HG03575 (cell line): ENCODE measurements around the gene HBG1.

Source experiments
- ATAC-seq: cut with Tn5 transposase; IDR thresholded peaks from one replicate; pipeline ENCODE4 v1.9.1; 2021; ENCODE audit not compliant: unreplicated experiment, insufficient number of reproducible peaks, low FRiP score; ENCODE audit errors: extremely low read depth

The HBG1 gene

DNA sequence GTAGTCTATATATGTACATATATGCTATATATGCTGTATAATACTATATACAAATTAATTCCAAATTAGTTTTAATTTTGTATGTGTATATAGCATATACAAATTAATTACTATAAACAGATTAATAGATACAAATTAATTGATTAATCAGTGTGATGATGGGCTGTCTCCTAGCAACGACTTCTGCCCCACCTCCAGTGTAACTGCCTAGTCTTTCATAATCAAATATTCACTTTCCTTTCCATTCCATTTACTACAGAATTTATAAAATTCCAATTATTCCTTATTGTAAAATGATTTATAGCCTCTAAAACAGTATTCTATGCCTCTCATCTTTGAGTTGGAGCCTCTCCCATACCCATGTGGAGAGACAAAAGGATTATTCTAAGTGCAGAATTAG, 16.4 kb downstream of the HBG1 start:
- no peak for ATAC-seq

DNA sequence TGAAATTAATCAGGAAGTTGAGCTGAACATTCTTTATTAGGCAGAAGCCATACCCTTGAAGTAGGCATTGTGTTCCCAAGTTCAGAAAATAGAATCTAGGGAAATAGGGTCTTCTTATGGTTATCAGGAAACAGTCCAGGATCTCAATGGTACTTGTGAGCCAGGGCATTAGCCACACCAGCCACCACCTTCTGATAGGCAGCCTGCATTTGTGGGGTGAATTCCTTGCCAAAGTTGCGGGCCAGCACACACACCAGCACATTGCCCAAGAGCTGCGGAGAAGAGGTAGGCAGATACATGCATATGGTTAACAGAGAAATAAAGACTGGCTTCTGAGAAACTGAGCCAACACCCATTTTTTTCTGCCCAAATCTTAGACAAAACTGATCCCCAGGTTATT, 16.8 kb downstream of the HBG1 start:
- no peak for ATAC-seq

DNA sequence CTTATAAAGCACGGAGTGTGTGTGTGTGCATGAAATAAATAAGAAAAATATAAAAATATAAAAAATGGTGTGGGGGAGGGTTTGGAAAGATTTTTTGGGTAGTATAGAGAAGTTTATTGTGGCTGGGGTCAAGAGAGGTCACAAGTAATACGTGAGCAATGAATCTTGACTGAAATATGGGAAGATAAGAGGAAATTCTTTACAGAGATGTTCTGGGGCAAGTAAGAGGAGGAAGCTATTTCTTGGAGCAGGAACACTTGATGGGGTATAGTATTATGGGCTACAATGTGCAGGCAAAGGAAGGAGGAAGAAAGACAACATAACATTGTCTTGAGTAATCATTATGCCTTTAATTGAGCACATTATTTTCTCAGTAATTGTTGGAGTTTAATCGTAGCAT, 17.5 kb downstream of the HBG1 start:
- no peak for ATAC-seq

DNA sequence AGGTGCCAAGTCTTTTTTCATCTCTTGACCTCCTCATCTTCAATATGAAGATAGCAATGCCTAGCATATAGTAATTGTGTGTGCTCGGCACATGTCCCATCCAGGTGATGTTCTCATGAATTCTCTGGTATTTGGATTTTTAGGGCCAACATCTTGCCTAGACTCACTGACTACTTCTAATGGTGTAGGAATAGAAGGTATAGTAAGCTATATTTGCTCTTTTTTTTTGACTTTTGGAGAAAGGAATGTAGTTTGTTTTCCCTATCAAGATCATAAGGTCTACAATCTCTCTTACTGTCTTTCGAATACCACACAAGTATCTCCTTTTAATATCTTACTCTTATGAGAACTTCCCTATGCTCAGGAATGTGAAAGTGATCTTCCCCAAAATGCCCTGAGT, 18.5 kb downstream of the HBG1 start:
- ATAC-seq: no peak

DNA sequence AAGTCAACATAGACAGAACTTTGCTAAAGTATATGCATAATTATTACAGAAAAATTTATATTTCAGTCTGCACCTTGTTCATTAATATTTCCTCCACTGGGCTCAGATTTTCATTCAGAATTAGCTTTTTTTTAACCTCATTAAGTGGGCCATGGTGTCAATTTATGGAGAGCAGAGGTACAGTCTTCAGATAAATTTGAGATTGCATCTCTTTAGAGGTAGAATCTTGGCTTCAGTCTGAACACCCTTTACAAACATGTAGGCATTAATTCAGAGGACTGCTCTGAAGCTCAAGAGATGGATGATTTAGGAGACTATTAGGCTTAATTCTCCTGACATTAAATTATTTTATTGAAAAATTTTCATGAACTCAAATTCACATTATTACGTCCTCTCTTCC, 19.4 kb downstream of the HBG1 start:
- ATAC-seq: no peak

DNA sequence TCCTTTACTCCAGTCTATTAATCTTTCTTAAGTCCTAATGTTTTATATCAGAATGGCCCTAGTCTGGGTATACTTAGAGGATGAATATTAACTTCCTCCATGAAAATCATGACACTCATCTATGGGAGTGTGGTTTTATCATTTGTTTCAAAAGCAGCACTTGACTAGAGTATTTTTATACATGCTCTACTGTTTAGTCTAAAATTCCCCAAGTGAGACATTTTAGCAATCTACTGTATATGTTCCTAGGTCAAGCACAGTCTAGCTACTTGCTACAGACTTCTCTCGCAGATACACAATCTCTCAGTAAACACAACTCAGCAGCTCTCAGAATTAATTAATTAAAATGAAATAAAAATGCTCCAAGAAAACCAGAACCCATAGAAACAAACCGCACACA, 19.9 kb downstream of the HBG1 start:
- ATAC-seq: no peak

DNA sequence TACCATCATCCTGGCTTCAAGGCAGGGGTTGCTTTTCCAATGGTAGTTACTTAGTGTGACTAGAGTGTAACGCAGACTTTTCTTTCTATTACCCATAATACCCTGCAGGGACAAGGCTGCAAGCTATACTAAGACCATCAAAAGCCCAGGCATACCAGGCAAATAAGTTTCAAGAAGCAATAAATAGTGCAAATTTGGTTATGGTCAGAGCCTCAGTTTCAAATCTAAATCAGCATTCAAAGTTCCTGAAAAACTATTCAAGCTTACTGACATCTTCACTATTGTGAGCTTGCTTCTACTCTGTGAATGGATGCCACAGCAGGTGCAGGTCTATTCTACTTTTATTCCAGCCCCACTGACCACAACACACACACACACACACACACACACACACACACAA, 20.3 kb downstream of the HBG1 start:
- no peak for ATAC-seq

DNA sequence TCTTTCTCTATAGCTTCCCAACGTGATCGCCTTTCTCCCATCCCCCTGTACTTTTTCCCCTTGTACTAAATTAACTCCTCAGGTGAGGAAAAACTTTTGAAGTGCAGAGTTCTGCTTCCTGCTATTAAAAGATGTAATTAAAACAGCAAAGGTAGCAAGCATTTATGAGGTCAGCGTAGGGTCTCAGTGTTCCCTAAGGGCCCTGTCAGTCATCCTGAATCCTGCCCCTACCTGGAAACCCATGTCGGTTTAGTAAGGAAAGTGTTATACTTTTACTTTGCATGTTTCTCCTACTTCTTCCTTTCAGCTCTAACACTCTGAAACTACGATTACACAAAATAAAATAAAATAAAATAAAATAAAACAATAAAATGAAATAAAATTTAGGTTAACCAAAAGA, 21.5 kb downstream of the HBG1 start:
- no peak for ATAC-seq

DNA sequence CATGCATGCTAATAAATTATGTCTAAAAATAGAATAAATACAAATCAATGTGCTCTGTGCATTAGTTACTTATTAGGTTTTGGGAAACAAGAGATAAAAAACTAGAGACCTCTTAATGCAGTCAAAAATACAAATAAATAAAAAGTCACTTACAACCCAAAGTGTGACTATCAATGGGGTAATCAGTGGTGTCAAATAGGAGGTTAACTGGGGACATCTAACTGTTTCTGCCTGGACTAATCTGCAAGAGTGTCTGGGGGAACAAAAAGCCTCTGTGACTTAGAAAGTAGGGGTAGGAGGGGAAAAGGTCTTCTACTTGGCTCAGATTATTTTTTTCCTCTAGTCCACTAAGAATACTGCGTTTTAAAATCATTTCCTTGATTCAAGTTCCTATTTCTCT, 22.0 kb downstream of the HBG1 start:
- no peak for ATAC-seq

DNA sequence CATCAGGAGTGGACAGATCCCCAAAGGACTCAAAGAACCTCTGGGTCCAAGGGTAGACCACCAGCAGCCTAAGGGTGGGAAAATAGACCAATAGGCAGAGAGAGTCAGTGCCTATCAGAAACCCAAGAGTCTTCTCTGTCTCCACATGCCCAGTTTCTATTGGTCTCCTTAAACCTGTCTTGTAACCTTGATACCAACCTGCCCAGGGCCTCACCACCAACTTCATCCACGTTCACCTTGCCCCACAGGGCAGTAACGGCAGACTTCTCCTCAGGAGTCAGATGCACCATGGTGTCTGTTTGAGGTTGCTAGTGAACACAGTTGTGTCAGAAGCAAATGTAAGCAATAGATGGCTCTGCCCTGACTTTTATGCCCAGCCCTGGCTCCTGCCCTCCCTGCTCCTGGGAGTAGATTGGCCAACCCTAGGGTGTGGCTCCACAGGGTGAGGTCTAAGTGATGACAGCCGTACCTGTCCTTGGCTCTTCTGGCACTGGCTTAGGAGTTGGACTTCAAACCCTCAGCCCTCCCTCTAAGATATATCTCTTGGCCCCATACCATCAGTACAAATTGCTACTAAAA, 22.8 kb downstream of the HBG1 start, which contains the start of gene HBB:
Gene HBB (minus strand): TSS at position 340 of the 579 bp plus-strand sequence. CDS start 50 bp downstream, at position 290.
- no peak for ATAC-seq

DNA sequence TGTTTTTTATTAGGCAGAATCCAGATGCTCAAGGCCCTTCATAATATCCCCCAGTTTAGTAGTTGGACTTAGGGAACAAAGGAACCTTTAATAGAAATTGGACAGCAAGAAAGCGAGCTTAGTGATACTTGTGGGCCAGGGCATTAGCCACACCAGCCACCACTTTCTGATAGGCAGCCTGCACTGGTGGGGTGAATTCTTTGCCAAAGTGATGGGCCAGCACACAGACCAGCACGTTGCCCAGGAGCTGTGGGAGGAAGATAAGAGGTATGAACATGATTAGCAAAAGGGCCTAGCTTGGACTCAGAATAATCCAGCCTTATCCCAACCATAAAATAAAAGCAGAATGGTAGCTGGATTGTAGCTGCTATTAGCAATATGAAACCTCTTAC, 24.2 kb downstream of the HBG1 start:
- ATAC-seq: no peak

DNA sequence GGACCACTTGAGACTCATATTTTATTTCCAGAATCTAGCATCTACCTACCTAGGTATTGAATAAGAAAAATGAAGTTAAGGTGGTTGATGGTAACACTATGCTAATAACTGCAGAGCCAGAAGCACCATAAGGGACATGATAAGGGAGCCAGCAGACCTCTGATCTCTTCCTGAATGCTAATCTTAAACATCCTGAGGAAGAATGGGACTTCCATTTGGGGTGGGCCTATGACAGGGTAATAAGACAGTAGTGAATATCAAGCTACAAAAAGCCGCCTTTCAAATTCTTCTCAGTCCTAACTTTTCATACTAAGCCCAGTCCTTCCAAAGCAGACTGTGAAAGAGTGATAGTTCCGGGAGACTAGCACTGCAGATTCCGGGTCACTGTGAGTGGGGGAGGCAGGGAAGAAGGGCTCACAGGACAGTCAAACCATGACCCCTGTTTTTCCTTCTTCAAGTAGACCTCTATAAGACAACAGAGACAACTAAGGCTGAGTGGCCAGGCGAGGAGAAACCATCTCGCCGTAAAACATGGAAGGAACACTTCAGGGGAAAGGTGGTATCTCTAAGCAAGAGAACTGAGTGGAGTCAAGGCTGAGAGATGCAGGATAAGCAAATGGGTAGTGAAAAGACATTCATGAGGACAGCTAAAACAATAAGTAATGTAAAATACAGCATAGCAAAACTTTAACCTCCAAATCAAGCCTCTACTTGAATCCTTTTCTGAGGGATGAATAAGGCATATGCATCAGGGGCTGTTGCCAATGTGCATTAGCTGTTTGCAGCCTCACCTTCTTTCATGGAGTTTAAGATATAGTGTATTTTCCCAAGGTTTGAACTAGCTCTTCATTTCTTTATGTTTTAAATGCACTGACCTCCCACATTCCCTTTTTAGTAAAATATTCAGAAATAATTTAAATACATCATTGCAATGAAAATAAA, 24.8 kb downstream of the HBG1 start:
- ATAC-seq: no peak

DNA sequence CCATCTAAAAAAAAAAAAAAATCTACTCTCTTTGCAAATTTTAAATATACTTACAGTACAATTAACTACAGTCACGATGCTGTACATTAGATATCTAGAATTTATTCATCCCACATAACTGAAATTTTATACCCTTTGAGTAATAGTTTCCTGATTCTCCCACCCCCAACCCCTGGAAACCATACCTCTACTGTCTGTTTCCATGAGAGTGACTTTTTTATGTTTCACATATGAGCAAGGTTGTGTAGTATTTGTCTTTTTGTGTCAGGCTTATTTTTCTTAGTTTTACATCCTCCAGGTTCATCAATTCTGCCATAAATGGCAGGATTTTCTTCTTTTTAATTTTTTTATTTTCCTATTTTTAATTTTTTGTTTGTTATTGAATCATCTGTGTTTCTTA, 26.0 kb downstream of the HBG1 start:
- ATAC-seq: no peak

DNA sequence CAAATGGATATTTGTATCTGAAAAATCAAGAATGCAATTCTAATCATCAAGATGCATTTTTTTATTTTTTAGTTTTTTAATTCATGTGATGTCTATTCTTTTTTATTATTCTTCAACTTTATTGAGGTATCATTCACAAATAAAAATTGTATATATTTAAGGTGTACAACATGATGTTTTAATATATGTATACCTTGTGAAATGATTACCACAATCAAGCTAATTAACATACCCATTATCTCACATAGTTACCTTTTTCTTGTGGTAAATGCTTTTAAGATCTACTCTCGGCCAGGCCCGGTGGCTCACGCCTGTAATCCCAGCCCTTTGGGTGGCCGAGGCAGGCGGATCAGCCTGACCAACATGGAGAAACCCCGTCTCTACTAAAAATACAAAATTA, 26.5 kb downstream of the HBG1 start:
- no peak for ATAC-seq

DNA sequence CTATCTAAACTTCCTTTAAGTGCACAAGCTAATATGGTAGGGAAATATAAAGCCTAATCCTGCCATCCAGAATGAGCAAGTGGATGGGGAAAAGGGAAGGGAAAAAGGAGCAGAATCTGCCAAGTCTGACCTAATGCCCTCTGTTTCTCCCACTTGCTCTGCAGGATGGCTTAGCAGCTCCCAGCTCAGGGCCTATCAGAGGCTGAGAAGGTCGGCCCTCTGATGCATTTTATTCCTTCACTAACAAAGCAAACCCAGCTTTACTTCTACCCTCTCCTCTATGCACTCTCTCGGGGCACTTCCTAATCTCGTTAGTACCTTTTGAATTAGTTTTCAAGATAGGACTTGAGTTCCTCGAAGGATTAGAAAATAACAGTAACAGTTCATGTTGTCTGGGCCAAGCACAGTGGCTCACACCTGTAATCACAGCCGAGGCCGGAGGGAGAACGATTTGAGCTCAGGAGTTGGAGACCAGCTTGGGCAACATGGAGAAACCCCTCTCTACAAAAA, 39.2 kb downstream of the HBG1 start:
- ATAC-seq: no peak

DNA sequence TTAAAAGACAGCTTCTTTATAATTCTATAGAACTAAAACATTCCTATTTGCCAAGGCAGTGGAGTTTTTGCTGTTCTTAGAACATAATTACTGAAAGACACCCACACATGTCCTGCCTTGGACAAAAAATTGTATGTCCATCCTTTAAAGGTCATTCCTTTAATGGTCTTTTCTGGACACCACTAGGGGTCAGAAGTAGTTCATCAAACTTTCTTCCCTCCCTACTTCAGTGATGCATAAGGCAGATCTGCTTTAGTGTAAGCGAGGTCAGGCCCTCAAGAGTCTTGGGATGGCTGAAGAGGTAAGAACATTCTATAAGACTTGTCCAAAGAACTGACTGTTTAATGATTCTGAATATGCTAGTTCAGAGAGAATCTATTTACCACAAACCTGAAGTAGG, 44.9 kb downstream of the HBG1 start:
- ATAC-seq: no peak

DNA sequence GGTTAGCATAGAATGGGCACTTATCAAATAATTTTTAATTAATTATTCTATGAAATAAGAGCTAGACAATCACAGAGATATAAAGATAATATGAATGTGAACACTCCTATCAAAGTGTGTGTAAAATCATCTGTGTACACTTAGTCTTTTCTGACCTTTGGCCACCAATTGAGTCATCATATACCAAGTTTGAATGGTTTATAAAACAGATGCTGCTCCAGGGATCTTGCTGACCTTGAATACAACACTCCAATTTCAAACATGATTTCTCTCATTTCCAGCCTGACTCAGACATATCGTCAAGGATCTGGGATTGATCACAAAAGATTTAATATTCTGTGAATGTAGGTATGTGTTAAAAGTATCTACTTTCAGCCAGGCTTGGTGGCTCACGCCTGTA, 46.3 kb downstream of the HBG1 start:
- no peak for ATAC-seq

DNA sequence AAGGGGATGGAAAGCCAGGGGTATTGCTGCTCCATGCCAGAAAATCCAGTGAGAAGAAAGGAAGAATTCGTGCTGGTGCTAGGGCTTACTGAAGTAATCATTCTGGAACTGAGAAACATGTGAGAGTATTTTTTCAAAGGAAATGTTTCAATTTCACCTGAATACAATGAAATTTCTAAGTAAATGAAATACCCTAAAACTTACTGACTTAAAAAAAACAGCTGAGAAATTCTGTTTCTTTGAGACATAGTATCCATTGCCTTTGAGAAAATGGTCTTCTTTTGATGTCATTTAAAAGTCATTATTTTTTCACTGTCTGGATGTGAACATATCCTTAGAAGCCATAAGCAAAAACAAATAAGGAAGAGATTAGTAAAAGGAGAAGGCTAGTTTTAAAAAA, 49.1 kb downstream of the HBG1 start, which contains the start of gene OR51V1:
Gene OR51V1 (minus strand): TSS at position 101 of the 400 bp plus-strand sequence. CDS start 0 bp downstream, at position 101.
- ATAC-seq: no peak

DNA sequence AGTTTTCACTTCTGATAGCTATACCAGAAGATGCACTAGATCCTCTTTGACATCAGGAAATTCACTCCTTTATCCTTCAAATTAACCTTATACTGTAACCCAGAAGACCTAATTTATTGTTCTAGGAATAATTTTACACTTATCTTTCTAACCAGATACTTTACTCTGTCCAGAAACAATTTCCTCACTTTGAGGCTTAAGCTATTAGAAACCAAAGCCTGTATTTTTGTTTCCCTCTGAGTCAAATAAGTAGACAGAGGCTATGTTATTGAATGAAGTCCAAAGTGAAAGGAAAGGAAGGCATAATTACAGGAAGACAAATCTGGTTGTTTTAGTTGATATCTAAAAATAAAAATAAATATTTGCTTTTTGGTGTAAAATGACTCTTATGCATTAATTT, 51.4 kb downstream of the HBG1 start:
- ATAC-seq: no peak
